Measurements from ENCODE around the gene KCNF1.

Gene KCNF1

DNA sequence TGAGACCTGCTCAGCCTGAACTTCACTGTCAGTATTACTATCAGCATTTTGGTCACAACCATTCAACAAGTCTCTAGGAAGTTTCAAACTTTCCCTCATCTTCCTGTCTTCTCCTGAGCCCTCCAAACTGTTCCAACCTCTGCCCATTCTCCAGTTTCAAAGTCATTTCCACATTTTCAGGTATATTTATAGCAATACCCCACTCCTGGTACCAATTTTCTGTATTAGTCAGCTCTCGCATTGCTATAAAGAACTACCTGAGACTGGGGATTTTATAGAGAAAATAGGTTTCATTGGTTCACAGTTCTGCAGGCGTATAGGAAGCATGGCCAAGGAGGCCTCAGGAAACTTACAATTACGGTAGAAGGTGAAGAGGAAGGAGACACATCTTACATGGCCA is 27.3 kb downstream of the KCNF1 start:
- no peak for TF ChIP-seq CTCF (IDR thresholded peaks at IDR 0.05; ENCODE audit: extremely low read depth, missing control alignments)
- DNase-seq (ENCODE audit: low spot score) = no peak

DNA sequence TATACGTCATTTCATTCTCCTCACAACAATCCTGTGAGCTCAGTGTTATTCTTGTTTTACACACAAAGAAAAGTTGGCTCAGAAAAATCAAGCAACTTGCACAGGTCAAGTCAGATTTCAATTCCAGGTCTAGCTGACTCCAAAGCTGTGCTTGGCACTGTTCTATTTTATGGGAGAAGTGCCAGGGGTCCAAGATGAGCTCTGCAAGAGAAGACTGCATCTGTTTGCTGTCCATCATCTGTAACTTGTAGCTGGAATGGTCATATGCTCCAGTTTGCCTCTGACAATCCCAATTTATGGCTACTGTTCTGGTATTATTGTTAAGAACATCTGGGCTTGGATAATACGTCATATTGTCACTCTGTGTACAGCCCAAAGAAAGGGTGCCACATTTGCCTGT is 28.9 kb downstream of the KCNF1 start:
- TF ChIP-seq CTCF (IDR thresholded peaks at IDR 0.05; ENCODE audit: extremely low read depth, missing control alignments) = no peak
- no peak for DNase-seq (ENCODE audit: low spot score)

DNA sequence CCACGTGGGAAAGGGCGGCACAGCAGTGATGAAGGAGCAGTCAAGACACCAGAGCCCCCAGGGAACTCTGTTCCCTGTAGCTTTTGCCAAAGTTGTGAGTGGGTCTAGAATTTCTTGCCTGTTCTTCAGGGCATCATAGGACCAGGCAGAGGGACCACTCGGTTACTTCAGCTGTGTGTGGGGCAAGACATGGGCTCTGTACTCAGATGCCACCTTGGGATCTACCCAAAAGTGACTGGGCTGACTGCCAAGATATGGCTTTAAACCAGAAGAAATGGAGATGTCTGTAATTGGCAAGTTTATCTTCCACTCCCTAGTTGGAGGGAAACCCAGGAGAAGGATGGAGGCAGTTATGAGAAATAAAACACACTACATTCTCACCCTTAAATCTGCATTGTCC is 29.6 kb downstream of the KCNF1 start:
- no peak for DNase-seq (ENCODE audit: low spot score)
- TF ChIP-seq CTCF (IDR thresholded peaks at IDR 0.05; ENCODE audit: extremely low read depth, missing control alignments) = no peak

DNA sequence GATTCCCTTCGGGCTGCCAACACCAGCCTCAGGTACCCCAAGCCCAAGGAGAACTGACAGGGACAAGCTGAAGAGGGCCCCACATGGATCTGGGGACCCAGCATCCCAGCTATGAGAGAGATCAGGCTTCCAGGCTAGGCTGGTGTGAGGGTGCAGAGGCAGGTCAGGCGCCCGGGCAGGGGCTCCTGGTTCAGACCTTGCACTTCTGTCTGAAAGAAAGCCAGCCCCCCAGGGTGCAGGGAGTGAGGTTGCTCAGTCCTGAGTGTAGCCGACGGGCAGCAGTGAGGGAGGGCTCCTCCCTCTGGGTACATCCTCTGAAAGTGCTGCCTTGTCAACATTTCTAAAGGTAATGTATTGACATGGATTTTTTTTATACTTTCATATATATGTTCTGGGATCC is 33.1 kb downstream of the KCNF1 start:
- no peak for TF ChIP-seq CTCF (IDR thresholded peaks at IDR 0.05; ENCODE audit: extremely low read depth, missing control alignments)

GRCh38 chr2:10946394-10946793 is 34.7 kb downstream of the KCNF1 start:
- DNase-seq (ENCODE audit: low spot score) = no peak
- TF ChIP-seq CTCF (IDR thresholded peaks at IDR 0.05; ENCODE audit: extremely low read depth, missing control alignments) = no peak

More for the DNA sequence above, 33.1 kb downstream of the KCNF1 start:
- no peak for DNase-seq (ENCODE audit: low spot score)

DNA sequence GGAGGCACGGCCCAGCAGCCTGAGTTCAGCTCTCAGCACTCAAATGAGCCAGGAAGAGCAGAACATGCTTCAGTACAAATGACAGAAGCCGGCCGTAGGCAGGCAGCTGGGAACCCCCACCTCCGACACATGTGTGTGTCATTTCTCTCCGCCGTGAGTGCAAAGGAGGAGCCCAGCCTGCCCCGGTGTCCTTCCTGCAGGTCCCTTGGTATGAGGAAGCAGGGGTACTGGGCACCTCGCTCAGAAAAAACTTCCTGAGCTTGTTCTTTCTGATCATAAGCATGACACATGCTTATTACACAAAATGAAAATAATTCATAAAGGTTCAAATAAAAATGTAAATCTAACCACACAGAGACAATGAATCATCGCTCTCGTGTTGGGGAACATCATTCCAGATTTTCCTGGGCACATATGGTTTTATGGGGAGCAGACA is 35.3 kb downstream of the KCNF1 start:
- no peak for TF ChIP-seq CTCF (IDR thresholded peaks at IDR 0.05; ENCODE audit: extremely low read depth, missing control alignments)
- DNase-seq (ENCODE audit: low spot score) = no peak

DNA sequence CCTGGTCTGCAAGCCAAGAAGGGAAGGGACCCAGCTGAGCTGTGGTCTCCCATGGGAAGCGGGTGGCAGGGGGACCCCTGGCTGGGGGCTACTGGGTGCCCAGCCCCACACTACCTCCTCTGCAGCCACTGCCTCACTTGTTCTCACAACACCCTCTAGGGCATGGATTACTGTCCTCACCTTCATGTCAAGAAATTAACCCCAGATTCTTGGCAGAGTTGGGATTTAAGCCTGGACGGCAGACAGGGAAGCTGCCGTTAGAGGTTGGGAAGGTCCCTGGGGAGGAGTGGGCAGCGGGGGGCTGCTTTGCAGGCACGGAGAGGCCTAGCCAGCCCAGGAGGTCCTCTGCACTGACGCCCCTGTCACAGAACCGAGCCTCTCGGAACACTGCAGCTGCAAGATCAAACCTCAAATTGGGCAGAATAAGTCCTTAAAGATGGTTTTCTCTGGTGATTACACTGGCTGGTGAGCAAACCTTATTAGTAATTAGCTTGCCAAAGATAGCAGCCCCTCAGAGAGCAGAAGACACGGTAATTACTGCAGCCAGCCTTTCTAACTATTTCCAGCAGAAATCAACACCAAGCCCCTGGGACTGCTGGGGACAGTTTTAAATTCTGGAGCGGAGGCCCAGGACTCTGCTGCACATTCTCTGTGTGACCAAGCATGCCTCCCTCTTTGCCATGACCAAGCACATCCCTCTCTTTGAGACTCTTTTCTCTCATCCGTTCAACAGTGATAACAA is 35.9 kb downstream of the KCNF1 start:
- no peak for DNase-seq (ENCODE audit: low spot score)
- no peak for TF ChIP-seq CTCF (IDR thresholded peaks at IDR 0.05; ENCODE audit: extremely low read depth, missing control alignments)

Measured in GM20000 (cell line).